DMS 273 (cell line): ENCODE results near the gene CLDN25.
A peak's percentile ranks its signal among the peaks of the same experiment; 100 is the strongest.
"Not testable (repeated sequence)": the region's sequence is repeated elsewhere in the genome, so short reads cannot be mapped to it uniquely, and the experiment has no call there.

ENCODE experiments used
- DNase-seq: peaks from one replicate; lab custom pipeline; 2025; ENCODE audit not compliant: unreplicated experiment; lab: John Stamatoyannopoulos, UW

Gene CLDN25

GRCh38 chr11:113779496-113779895 is at the start of gene CLDN25:
Gene CLDN25 (plus strand): TSS chr11:113779796. CDS start chr11:113779796, 0 bp downstream.
- no peak for DNase-seq

- DNase-seq: peak; percentile 66
Measured at GRCh38 chr11:113730887-113731726, 48.5 kb upstream of the CLDN25 start.

DNA sequence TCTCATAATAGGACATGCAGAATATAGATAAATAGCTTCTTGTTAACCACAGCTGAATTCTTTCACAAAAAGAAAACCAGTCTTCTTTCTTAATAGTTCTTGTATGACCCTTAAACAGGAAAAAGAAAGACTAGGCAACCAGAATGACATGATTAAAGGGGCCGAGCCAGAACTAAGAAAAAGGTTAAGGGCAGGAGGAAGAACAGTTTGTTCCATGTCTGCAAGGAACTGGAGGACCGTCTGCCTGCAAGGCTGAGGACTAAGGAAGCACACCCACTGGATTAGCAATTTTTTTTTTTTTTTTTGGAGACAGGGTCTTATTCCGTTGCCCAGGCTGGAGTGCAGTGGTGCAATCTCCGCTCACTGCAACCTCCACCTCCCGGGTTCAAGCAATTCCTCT is 47.5 kb upstream of the CLDN25 start:
- no peak for DNase-seq

DNA sequence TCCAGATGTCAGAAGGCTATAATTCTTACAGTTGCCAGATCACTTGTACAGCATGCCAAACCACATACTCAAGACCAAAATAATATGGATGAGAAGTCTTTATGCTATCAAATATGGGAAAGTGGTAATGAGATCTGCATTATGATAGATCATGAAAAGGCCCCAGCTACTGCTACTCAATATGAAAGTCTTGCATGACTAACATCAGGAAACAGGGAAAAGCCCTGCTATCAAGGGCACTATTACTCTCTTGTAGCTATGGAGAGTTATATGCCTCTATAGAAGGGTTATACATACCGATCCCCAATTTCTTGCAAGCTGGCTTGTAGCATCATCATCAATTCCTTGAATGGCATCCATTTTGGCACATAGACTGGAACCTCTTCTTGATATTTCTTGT is 43.3 kb upstream of the CLDN25 start:
- no peak for DNase-seq

DNA sequence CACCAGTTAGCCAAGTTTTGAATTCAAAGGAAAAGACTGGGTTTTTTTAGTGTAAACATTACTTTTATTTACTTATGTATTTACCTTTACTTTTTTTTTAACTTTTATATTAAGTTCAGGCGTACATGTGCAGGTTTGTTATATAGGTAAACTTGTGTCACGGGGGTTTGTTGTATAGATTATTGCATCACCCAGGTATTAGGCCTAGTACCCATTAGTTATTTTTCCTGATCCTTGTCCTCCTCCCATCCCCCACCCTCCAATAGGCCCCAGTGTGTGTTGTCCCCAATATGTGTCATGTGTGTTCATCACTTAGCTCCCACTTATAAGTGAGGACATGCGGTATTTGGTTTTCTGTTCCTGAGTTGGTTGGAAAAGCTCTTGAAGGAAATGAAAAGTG is 26.7 kb upstream of the CLDN25 start:
- DNase-seq: no peak

- DNase-seq: no peak
Measured at GRCh38 chr11:113760241-113760640, 19.4 kb upstream of the CLDN25 start.

DNA sequence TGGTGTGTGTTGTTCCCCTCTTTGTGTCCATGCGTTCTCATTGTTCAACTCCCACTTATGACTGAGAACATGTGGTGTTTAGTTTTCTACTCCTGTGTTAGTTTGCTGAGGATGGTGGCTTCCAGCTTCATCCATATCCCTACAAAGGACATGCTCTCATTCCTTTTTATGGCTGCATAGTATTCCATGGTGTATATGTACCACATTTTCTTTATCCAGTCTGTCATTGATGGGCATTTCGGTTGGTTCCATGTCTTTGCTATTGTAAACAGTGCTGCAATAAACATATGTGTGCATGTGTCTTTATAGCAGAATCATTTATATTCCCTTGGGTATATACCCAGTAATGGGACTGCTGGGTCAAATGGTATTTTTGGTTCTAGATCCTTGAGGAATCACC is 16.6 kb upstream of the CLDN25 start:
- not testable (repeated sequence) for DNase-seq

DNA sequence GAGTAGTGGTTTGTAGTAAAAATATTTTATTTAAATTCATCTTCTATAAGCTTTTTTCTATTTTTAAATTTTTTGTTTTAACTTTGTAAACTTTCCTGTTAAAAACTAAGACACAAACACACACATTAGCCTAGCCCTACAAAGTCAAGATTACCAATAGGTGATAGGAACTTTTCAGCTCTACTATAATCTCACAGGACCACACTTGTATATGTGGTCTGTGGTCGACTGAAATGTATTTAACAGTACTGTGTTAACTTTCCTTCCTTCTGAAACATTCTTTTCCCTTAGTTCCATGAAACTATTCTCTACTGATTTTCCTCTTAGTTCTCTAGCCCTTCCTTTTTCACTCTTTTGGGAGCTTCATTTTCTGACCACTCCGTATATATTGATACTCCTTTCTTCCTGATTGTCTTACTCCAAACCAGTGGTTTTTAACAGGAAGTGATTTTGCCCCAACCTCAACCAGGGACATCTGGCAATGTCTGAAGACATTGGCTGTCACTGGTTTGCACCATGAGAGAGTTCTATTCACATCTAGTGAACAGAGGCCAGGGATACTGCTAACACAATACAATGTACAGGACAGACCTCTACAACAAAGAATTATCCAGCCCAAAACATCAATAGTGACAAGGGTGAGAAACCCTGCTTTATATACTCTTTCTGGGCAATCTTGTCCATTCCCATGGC is 14.9 kb upstream of the CLDN25 start:
- no peak for DNase-seq

DNA sequence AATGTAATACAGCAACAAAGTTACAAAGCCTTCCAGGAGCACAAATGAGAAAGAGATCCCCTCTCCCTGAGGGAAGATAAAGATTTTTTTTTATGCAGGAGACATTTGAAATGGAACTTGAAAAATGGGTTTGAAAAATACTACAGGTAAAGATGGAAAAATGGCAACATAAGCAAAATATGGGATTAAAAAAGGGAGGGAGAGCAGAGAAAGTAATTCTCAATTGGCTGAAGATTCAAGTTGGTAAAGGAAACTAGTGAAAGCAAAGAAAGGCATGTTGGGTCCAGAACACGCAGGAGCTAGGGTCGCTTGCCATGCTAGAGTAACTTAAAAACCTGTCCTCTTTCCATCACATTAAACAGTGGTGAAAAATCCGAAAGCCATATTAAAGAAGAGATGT is 7.6 kb upstream of the CLDN25 start:
- DNase-seq: no peak

- peak; percentile 51 for DNase-seq
Measured at GRCh38 chr11:113773092-113773415, 6.5 kb upstream of the CLDN25 start.

DNA sequence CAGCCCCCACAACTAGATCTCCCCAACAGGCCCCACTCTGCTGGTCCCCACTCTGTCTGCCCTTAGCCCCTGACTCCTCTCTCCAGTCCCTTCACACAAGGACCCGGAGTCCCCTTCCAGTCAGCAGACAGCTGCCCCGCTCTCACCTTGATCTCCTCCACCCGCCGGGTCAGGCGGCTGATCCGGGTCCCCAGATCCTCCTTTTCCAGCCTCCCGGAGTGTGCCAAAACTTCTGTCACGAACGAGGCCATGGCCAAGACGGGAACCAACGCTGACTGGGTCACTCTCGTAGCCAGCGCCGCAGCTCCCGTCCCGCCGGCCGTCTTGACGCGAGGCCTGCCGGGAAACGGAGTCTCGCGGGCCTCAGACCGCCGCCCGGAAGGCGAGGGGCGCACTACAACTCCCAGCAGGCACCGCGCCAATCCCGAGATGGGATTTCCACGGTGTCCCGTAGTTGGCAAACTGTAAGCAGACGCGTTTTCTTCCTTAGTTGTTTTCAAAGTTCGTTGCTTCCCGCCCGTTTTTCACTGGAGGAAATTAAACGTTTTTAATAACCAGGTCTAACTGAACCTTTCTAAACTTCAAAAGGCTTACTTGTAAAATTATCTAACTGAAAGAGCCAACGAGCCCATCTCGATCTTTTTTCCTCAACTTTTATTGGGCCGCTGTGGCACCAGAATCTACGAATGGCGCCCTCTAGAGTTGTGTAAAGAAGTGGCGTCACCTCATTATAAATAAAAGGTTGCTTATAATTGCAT is 6.0 kb upstream of the CLDN25 start, which contains the start of gene ZW10:
Gene ZW10 (minus strand): TSS at position 277 of the 758 bp plus-strand sequence. CDS start 26 bp downstream, at position 251.
- DNase-seq: peak; percentile 97

DNA sequence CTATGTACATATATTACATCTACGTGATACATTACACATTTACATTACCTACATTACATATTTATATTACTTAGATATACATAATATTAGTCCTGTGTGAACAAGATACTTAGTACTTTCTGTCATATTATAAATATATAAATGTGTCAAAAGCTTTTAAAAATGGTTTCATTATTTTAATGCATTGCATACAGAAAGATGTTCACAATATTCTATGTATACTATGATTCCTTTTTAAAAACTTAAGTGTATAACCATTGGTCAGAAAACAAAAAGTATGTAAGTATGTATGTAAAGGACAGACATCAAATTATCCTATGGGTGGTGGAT is 5.5 kb upstream of the CLDN25 start:
- no peak for DNase-seq

GRCh38 chr11:113778111-113778910 is 1.3 kb upstream of the CLDN25 start:
- DNase-seq: peak; percentile 80

GRCh38 chr11:113781682-113782081 is 2.1 kb downstream of the CLDN25 start:
- DNase-seq: no peak

DNA sequence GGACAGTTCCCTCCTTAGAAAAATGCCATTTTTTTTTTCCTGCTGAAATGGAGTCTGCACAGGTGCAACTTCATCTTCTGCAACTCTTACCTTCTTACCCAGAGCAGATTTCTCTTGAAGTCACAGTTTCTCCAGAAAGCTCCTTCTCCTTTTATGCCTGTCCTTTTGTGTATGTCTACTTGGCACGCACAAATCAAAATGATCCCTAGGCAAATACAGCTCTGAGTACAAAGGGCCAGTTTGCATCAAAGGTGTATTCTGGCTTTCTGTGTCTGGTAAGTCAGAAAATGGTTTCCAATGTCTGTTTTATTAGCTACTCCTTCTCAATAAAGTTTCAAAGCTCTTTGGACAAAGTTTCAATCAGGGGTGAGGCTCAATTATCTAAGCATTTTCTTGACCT is 2.5 kb downstream of the CLDN25 start:
- no peak for DNase-seq

- DNase-seq: not testable (repeated sequence)
Measured at GRCh38 chr11:113789016-113789415, 9.4 kb downstream of the CLDN25 start.

DNA sequence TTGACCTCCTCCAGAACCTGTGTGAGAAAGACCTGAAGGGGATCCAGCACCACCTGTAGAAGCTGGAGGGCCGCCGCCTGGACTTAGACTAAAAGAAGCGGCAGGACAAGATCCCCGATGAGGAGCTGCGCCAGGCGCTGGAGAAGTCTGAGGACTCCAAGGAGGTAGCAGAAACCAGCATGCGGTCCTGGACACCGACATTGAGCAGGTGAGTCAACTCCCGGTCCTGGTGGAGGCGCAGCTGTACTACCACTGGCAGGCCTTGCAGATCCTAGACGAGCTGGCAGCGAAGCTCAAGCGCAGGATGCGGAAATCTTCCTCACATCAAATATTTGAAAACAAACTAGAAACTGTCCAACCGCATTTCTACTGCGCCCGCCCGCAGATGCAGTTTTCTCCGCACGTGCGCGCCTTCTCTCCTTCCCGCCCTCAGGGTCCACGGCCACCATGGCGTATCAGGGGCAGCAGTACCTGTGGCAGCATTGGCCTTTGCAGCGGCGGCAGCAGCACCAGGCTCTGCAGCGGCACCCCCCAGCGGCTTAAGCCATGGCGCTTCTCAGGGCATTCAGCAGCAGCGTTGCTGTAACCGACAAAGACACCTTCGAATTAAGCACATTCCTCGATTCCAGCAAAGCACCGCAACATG is 10.2 kb downstream of the CLDN25 start:
- DNase-seq: no peak

DNA sequence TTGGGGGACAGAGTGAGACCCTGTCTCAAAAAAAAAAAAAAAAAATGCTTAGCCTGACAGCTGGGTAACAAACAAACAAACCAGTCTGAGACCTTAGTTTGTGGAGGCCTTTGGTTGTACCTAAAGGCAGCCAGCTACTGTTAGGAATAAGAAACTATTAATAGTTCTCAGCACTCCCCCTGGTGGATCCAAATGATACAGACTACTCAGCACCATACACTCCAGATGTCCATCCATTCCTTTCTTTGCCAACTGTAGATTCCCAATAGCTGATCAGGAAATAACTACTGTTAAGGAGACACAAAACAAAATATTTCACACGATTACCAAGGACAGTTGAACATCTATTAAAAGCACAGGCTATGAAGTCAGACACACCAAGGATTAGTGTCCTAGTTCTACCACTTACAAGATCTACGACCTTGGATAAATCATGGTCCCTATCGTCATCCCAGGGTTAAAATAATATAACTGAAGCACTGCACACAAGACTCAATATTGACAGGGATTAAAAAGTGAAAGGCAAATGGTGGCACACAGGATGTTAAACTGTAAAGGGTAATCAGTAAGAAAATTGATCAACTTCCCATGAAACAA is 17.2 kb downstream of the CLDN25 start:
- DNase-seq: peak; percentile 75

GRCh38 chr11:113802621-113803020 is 23.0 kb downstream of the CLDN25 start:
- no peak for DNase-seq

DNA sequence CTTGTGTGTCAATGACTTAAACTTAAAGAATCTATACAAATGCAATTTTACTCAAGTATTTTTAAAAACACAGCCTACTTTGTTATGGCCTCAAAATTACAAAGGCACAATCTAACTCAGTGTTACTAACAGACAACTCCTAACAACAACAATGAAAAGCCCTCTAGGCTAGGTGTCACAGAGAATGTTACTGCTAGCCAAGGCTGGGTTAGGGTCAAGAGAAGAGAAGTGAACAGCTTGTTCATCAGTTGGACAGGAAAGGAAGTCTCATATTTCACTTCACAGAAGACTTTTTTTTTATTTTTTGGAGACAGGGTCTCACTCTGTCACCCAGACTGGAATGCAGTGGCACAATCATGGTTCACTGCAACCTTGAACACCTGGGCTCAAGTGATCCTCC is 26.0 kb downstream of the CLDN25 start:
- no peak for DNase-seq
